Thyroid gland (tissue), 4 donors: ENCODE results near the gene SLC22A7. TPM values are rescaled to one million over a fixed set of nuclear protein-coding genes. Genes with fewer than 3 reads are reported as not detected.

Experiments used
- DNase-seq, 2 donors: peaks; one replicate each; pipeline ENCODE4 v3.0.0-alpha.2; 2019
- H3K27ac ChIP-seq, 3 donors: fragments of 200-600 bp; sonication (generic); 1 replicate in 2 of 3; 2 replicates in 1 of 3; pipeline ENCODE4 v1.5.1; 2016 to 2019; ENCODE audit warnings: mild to moderate bottlenecking in 1 of 3, moderate library complexity in 1 of 3
- H3K27me3 ChIP-seq: fragments of 200-600 bp; sonication (generic); one replicate; pipeline ENCODE4 v1.5.1; 2019
- H3K36me3 ChIP-seq, 2 donors: fragments of 200-600 bp; sonication (generic); one replicate each; pipeline ENCODE4 v1.5.1; 2016 to 2019
- H3K4me1 ChIP-seq, 2 donors: fragments of 200-600 bp; sonication (generic); one replicate each; pipeline ENCODE4 v1.5.1; 2017 to 2019
- H3K4me3 ChIP-seq, 3 donors: fragments of 200-600 bp; sonication (generic); replicated peaks in 1 of 3; 1 replicate in 2 of 3; 2 replicates in 1 of 3; pipeline ENCODE4 v1.5.1; 2016; ENCODE audit warnings: mild to moderate bottlenecking in 1 of 3
- H3K9me3 ChIP-seq: fragments of 200-600 bp; sonication (generic); one replicate; pipeline ENCODE4 v1.5.1; 2017
- CTCF ChIP-seq, 6 experiments: fragments of 200-600 bp in 3 of 6; fragments of 450-650 bp in 3 of 6; sonication (generic) in 3 of 6; IDR thresholded peaks; one replicate each; pipeline ENCODE4 v1.5.1; 2016 to 2019; ENCODE audit warnings: antibody characterized with exemption in 6 of 6, mild to moderate bottlenecking in 2 of 6, inconsistent platforms in 1 of 6, moderate library complexity in 1 of 6
- POLR2A ChIP-seq, 2 donors: fragments of 450-650 bp; IDR thresholded peaks; one replicate each; pipeline ENCODE4 v1.6.1; 2017; ENCODE audit warnings: antibody characterized with exemption in 2 of 2, mild to moderate bottlenecking in 2 of 2, moderate library complexity in 1 of 2
- WGBS, 2 donors: methylation state at CpG; one replicate each; pipeline ENCODE4 v1.1.5; 2017; 5-methylcytosine and 5-hydroxymethylcytosine counted together
- intact Hi-C: fragments of 100-400 bp; cut with DNase I; formaldehyde crosslinking; loops from one replicate; pipeline ENCODE4 v1.15.1; 2023
- total RNA-seq, 4 donors: library from RNA; depleted of rRNA; stranded (reverse); fragments of >200 nt; gene quantifications; one replicate each; pipeline ENCODE4 v1.2.3, GENCODE V29; 2016

Gene SLC22A7
- total RNA-seq, 4 donors from 2014 or later = not detected

- TF ChIP-seq CTCF (IDR thresholded peaks at IDR 0.05) (no peak), POLR2A (IDR thresholded peaks at IDR 0.05) (no peak)
- intact Hi-C loops = no loop called here
- Histone ChIP-seq H3K4me1 (no peaks in the 10 kb centered on the region), H3K36me3 (no peaks in the 10 kb centered on the region), H3K9me3 (no peaks in the 10 kb centered on the region), H3K27me3 (no peaks in the 10 kb centered on the region), H3K27ac (no peak overlapping the region), H3K4me3 (no peak overlapping the region)
- no peak for DNase-seq
- 88 to 92% methylated on average over 25 to 29 of the region's 30 CpGs for WGBS, 2 donors
These were observed 39.0 kb upstream of the SLC22A7 start for GRCh38 chr6:43258807-43259686.

- H3K4me3 ChIP-seq = no peak overlapping the region
- TF ChIP-seq POLR2A (IDR thresholded peaks at IDR 0.05) (no peak), CTCF (IDR thresholded peaks at IDR 0.05) (no peak)
- no peak for DNase-seq
- no peaks in the 10 kb centered on the region for H3K9me3 ChIP-seq
- no peaks in the 10 kb centered on the region for H3K36me3 ChIP-seq
- 63 to 79% methylated on average over 4 of the region's 4 CpGs for WGBS, 2 donors
- intact Hi-C loops = loop anchor here (5.0 kb wide), 2 partner anchors 77 to 247 kb away; no protein-coding TSS in a partner anchor
- no peak overlapping the region for H3K27ac ChIP-seq
- no peaks in the 10 kb centered on the region for H3K27me3 ChIP-seq
- no peaks in the 10 kb centered on the region for H3K4me1 ChIP-seq
These were observed 37.3 kb upstream of the SLC22A7 start for GRCh38 chr6:43260791-43261190.

- no peaks in the 10 kb centered on the region for H3K4me1 ChIP-seq
- intact Hi-C loops = loop anchor here (5.0 kb wide), 2 partner anchors 76 to 246 kb away; no protein-coding TSS in a partner anchor
- no peak for DNase-seq
- H3K9me3 ChIP-seq = no peaks in the 10 kb centered on the region
- H3K36me3 ChIP-seq = no peaks in the 10 kb centered on the region
- WGBS, 2 donors = 84 to 88% methylated on average over 4 to 5 of the region's 5 CpGs
- TF ChIP-seq CTCF (IDR thresholded peaks at IDR 0.05) = no peak
- TF ChIP-seq POLR2A (IDR thresholded peaks at IDR 0.05) = no peak
- no peaks in the 10 kb centered on the region for H3K27me3 ChIP-seq
- no peak overlapping the region for H3K27ac ChIP-seq
- H3K4me3 ChIP-seq = no peak overlapping the region
These were observed 36.9 kb upstream of the SLC22A7 start for GRCh38 chr6:43261198-43261597.

GRCh38 chr6:43262000-43262779 lies 35.9 kb upstream of the SLC22A7 start:
- DNase-seq = no peak
- TF ChIP-seq POLR2A (IDR thresholded peaks at IDR 0.05) (no peak), CTCF (IDR thresholded peaks at IDR 0.05) (no peak)
- WGBS, 2 donors = 74 to 77% methylated on average over 14 of the region's 14 CpGs
- no peaks in the 10 kb centered on the region for H3K27me3 ChIP-seq
- no peaks in the 10 kb centered on the region for H3K36me3 ChIP-seq
- intact Hi-C loops = loop anchor here (5.0 kb wide), 2 partner anchors 75 to 245 kb away; no protein-coding TSS in a partner anchor
- no peaks in the 10 kb centered on the region for H3K9me3 ChIP-seq
- no peak overlapping the region for H3K4me3 ChIP-seq
- H3K27ac ChIP-seq = no peak overlapping the region
- H3K4me1 ChIP-seq = no peaks in the 10 kb centered on the region
